ENCODE data around the gene FAM9A. TPM values are rescaled to one million over a fixed set of nuclear protein-coding genes. Genes with fewer than 3 reads are reported as not detected.
A peak's percentile ranks its signal among the peaks of the same experiment; 100 is the strongest.

The FAM9A gene
- total and polyA plus RNA-seq, 9 of the 15 experiments (the other 6 are each of a cell fraction or from before 2014, with no cell fraction given) = 0.07 TPM; not detected in 8

GRCh38 chrX:8783097-8783713 lies 18.0 kb downstream of the FAM9A start:
- Histone ChIP-seq H3K9ac (ENCODE audit: insufficient read depth in 1 of 2, low read depth in 2 of 2, low read length in 2 of 2) (no peak overlapping the region), H3K4me3 (no peak overlapping the region), H3K4me1 (replicated peaks in 1 of 2; ENCODE audit: control insufficient read depth in 2 of 2, insufficient read depth in 2 of 2, low read length in 2 of 2) (peaks cover 0 to 5% of the 10 kb centered on the region in 2 experiments; a peak in 2 of 5 replicates), H3K36me3 (ENCODE audit: control insufficient read depth, insufficient read depth, low read length) (no peaks in the 10 kb centered on the region), H4K20me1 (replicated peaks; ENCODE audit: control insufficient read depth, insufficient read depth, low read length) (no peaks in the 10 kb centered on the region), H3K4me2 (ENCODE audit: insufficient read depth, low read length) (peak overlapping the region; percentile 45), H3K9me1 (ENCODE audit: control insufficient read depth, insufficient read depth, low read length) (no peaks in the 10 kb centered on the region), H3K27me3 (ENCODE audit: control insufficient read depth in 2 of 2, insufficient read depth in 2 of 2, low read length in 2 of 2) (no peaks in the 10 kb centered on the region; a peak in 1 of 5 replicates), H3K9me3 (replicated peaks; ENCODE audit: control insufficient read depth, insufficient read depth, low read depth, low read length) (no peaks in the 10 kb centered on the region), H2AFZ (ENCODE audit: low read depth, low read length) (peak overlapping the region; percentile 44), H3K79me2 (ENCODE audit: control insufficient read depth, insufficient read depth, low read length) (no peaks in the 10 kb centered on the region), H3K27ac (ENCODE audit: extremely low read depth, low read depth, low read length) (no peak overlapping the region)
- DNase-seq (ENCODE audit: extremely low read depth in 1 of 4, low spot score in 3 of 4) (peak; percentile 22 to 52 (median 24)), ATAC-seq (peak; percentile 92), FAIRE-seq (peak; percentile 56)
- CTCF ChIA-PET (ENCODE audit: low intra/inter-chr PET ratio) = interaction anchor here (0.6 to 1.7 kb wide), 3 partner anchors 382 to 1336 kb away, joined by 3 to 10 read pairs (median 3); no protein-coding TSS in a partner anchor
- POLR2A ChIA-PET = no interaction called here
- in situ Hi-C loops (cut with MboI) = no loop called here
- 1% methylated on average over 19 of the region's 32 CpGs for WGBS (ENCODE audit: insufficient coverage, low coverage, missing lambda C conversion rate)
- intact Hi-C loops (cut with micrococcal nuclease) = loop anchor here (1.0 kb wide), 1 partner anchor 32 kb away; no protein-coding TSS in a partner anchor
- BruUV-seq (replicated peaks) = no TSS peak
- TF ChIP-seq HMBOX1 (IDR thresholded peaks at IDR 0.05) (no peak), YY1 (IDR thresholded peaks at IDR 0.05; ENCODE audit: borderline replicate concordance in 1 of 3, control insufficient read depth in 1 of 3, extremely low read depth in 1 of 3, insufficient read depth in 3 of 3, insufficient read length in 1 of 3, insufficient replicate concordance in 2 of 3, low read depth in 1 of 3, low read length in 2 of 3) (peak in 1 of 3 experiments; percentile 66), ZNF354B (CRISPR knock-in tag; IDR thresholded peaks at IDR 0.05) (no peak), ZNF79 (CRISPR knock-in tag; IDR thresholded peaks at IDR 0.05; ENCODE audit: low read depth) (no peak), ZNF449 (CRISPR knock-in tag; IDR thresholded peaks at IDR 0.05) (no peak), KAT8 (IDR thresholded peaks at IDR 0.05; ENCODE audit: low read depth) (no peak), NRF1 (conservative IDR thresholded peaks at IDR 0.05 in 1 of 2, IDR thresholded peaks at IDR 0.05 in 1 of 2) (0 out of 4 replicates have a peak, but pooled peaks of 1 of the 2 experiments have one; percentile 31), U2AF1 (optimal IDR thresholded peaks at IDR 0.05; ENCODE audit: low read depth, low read length) (no peak), CTCF (IDR thresholded peaks at IDR 0.05 in 2 of 3, conservative IDR thresholded peaks at IDR 0.05 in 1 of 3; ENCODE audit: insufficient read depth in 2 of 3, low read depth in 1 of 3, low read length in 3 of 3) (peak; percentile 59 to 74 (median 59)), ZBTB11 (CRISPR knock-in tag; IDR thresholded peaks at IDR 0.05) (no peak), HOXB6 (CRISPR knock-in tag; IDR thresholded peaks at IDR 0.05; ENCODE audit: borderline replicate concordance) (no peak)

Measured in K562 (cell line).